Cardiac muscle cell (in vitro differentiated cells and primary cell): ENCODE data around the gene ELMOD2. TPM values are rescaled to one million over a fixed set of nuclear protein-coding genes. Genes with fewer than 3 reads are reported as not detected.

Experiments used
- DNase-seq, 2 donors: peaks; one replicate each; pipeline versions ENCODE4 v3.0.0 to v3.0.0-alpha.2; 2010 to 2017; ENCODE audit warnings: low read depth in 1 of 2, low spot score in 1 of 2
- H3K27ac ChIP-seq: fragments of 200-600 bp; sonication (generic); 2 replicates; pipeline ENCODE4 v1.5.1; 2016
- H3K27me3 ChIP-seq: fragments of 200-600 bp; sonication (generic); 2 replicates; pipeline ENCODE4 v1.6.0; 2016; ENCODE audit warnings: control low read depth
- H3K36me3 ChIP-seq: fragments of 200-600 bp; sonication (generic); 2 replicates; pipeline ENCODE4 v1.5.1; 2016; ENCODE audit warnings: control low read depth
- H3K4me1 ChIP-seq: fragments of 200-600 bp; sonication (generic); 2 replicates; pipeline ENCODE4 v1.8.1; 2017; ENCODE audit warnings: low read depth, mild to moderate bottlenecking, mixed run types
- H3K4me3 ChIP-seq: fragments of 200-600 bp; sonication (generic); 2 replicates; pipeline ENCODE4 v1.5.1; 2016; ENCODE audit warnings: mild to moderate bottlenecking
- H3K9me3 ChIP-seq: fragments of 200-600 bp; sonication (generic); 2 replicates; pipeline ENCODE4 v1.5.1; 2017; ENCODE audit warnings: low read depth, mild to moderate bottlenecking, control low read depth
- polyA plus RNA-seq: library from polyadenylated mRNA; unstranded; fragments of >200 nt; fragmentation: Nextera tagmentation; extraction: Ambion mirVana; gene quantifications from 2 replicates; pipeline ENCODE4 v1.2.1, GENCODE V29; 2016
- total RNA-seq: library from RNA; depleted of rRNA; stranded (reverse); fragments of >200 nt; gene quantifications from 2 replicates; pipeline ENCODE4 v1.2.3, GENCODE V29; 2016
- TF ChIP-seq, protein P1 (sequence below): IDR thresholded peaks from 2 replicates; pipeline ENCODE4 v1.5.1; 2012; ENCODE audit warnings: low read depth, mild to moderate bottlenecking, low read length

The ELMOD2 gene
- total and polyA plus RNA-seq, 2 experiments from 2014 or later, result 26.1 to 66.5 TPM

GRCh38 chr4:140595065-140595464 is 71.1 kb downstream of the ELMOD2 start:
- DNase-seq, result peak; percentile 30 to 40

DNA sequence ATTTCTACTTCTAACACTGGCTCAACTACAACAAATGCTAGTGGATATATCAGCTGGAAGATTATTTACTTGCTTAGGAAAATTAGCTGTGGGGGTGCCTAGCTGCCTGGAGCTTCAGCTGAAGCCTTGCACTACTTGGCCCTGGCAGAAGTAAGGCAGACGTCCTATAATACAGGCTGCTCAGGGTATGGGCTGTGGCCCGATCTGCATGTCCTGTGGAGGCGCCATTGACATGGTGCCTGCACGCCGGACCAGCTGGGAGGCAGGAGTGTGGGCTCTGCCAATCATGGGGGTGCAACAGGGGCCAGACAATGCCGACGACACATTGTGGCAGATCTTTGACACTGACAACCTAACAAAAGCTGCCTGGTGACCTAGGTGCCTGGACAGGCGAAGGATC is 76.4 kb downstream of the ELMOD2 start:
- no peaks in the 10 kb centered on the region for H3K9me3 ChIP-seq
- no peaks in the 10 kb centered on the region for H3K4me1 ChIP-seq
- TF ChIP-seq, protein P1, sequence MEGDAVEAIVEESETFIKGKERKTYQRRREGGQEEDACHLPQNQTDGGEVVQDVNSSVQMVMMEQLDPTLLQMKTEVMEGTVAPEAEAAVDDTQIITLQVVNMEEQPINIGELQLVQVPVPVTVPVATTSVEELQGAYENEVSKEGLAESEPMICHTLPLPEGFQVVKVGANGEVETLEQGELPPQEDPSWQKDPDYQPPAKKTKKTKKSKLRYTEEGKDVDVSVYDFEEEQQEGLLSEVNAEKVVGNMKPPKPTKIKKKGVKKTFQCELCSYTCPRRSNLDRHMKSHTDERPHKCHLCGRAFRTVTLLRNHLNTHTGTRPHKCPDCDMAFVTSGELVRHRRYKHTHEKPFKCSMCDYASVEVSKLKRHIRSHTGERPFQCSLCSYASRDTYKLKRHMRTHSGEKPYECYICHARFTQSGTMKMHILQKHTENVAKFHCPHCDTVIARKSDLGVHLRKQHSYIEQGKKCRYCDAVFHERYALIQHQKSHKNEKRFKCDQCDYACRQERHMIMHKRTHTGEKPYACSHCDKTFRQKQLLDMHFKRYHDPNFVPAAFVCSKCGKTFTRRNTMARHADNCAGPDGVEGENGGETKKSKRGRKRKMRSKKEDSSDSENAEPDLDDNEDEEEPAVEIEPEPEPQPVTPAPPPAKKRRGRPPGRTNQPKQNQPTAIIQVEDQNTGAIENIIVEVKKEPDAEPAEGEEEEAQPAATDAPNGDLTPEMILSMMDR, result no peak
- no peaks in the 10 kb centered on the region for H3K27me3 ChIP-seq
- DNase-seq, result no peak
- no peak overlapping the region for H3K27ac ChIP-seq
- H3K4me3 ChIP-seq, result no peak overlapping the region
- no peaks in the 10 kb centered on the region for H3K36me3 ChIP-seq

More at GRCh38 chr4:140595065-140595464, 71.1 kb downstream of the ELMOD2 start:
- Histone ChIP-seq H3K4me1 (no peaks in the 10 kb centered on the region), H3K9me3 (no peaks in the 10 kb centered on the region), H3K27ac (no peak overlapping the region), H3K36me3 (no peaks in the 10 kb centered on the region), H3K27me3 (peaks cover 3% of the 10 kb centered on the region), H3K4me3 (no peak overlapping the region)
- TF ChIP-seq, protein P1, result peak; percentile 49

- H3K36me3 ChIP-seq, result no peaks in the 10 kb centered on the region
- no peak overlapping the region for H3K27ac ChIP-seq
- no peak for DNase-seq
- no peaks in the 10 kb centered on the region for H3K4me1 ChIP-seq
- H3K4me3 ChIP-seq, result no peak overlapping the region
- no peaks in the 10 kb centered on the region for H3K9me3 ChIP-seq
- H3K27me3 ChIP-seq, result no peaks in the 10 kb centered on the region
- TF ChIP-seq, protein P1, result no peak
Measured at GRCh38 chr4:140602714-140603113, 78.7 kb downstream of the ELMOD2 start.

DNA sequence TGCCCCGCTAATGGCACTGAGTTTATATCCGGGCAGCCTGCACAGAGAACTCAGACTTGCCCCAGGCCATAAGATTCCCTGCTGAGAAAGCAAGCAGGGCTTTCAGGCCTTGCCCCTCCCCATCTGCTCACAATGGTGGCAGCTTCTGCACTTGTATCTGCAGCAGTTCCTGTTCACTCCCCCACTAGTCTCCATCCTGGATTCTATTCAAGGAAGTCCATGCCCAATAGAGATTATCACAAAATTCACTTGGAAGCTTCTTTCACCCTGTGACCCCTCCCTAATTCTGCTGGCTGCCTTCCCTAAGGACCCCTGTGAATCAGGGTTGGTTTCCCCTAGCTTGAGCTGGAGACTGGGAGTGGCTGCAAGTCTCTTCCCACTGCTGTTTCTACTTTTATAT is 79.3 kb downstream of the ELMOD2 start:
- Histone ChIP-seq H3K9me3 (no peaks in the 10 kb centered on the region), H3K36me3 (no peaks in the 10 kb centered on the region)
- no peak for DNase-seq

More for the DNA sequence above, 79.3 kb downstream of the ELMOD2 start:
- no peaks in the 10 kb centered on the region for H3K4me1 ChIP-seq
- no peak overlapping the region for H3K4me3 ChIP-seq
- no peaks in the 10 kb centered on the region for H3K27me3 ChIP-seq
- TF ChIP-seq, protein P1, result no peak
- no peak overlapping the region for H3K27ac ChIP-seq

Other genes with a start within 250 kb of the ELMOD2 start
- 37.0 and 45.1 TPM in 2 replicates for gene SCOC, start 150.5 kb upstream of the ELMOD2 start, total RNA-seq
- gene SCOC, start 150.5 kb upstream of the ELMOD2 start, polyA plus RNA-seq, result 134 and 141 TPM in 2 replicates
- 9.1 and 15.1 TPM in 2 replicates for gene CLGN, start 96.5 kb upstream of the ELMOD2 start, total RNA-seq
- gene CLGN, start 96.5 kb upstream of the ELMOD2 start, polyA plus RNA-seq, result 18.0 and 34.4 TPM in 2 replicates
- gene MGAT4D, start 25.9 kb upstream of the ELMOD2 start, total RNA-seq, result not detected in 2 replicates
- not detected in 2 replicates for gene MGAT4D, start 25.9 kb upstream of the ELMOD2 start, polyA plus RNA-seq
- gene UCP1, start 44.8 kb downstream of the ELMOD2 start, total RNA-seq, result 0.21 TPM in 1 of 2 replicates, not detected in the other
- gene UCP1, start 44.8 kb downstream of the ELMOD2 start, polyA plus RNA-seq, result 0.11 and 0.12 TPM in 2 replicates
- 4.9 and 5.2 TPM in 2 replicates for gene TBC1D9, start 232.2 kb downstream of the ELMOD2 start, total RNA-seq
- 1.9 and 3.4 TPM in 2 replicates for gene TBC1D9, start 232.2 kb downstream of the ELMOD2 start, polyA plus RNA-seq